Measurements from ENCODE around the gene EEPD1.

EEPD1 gene

GRCh38 chr7:36306722-36307121, 153.7 kb downstream of the EEPD1 start:
- TF ChIP-seq CTCF (conservative IDR thresholded peaks at IDR 0.05), result no peak
- H3K27ac ChIP-seq, result no peak overlapping the region

GRCh38 chr7:36308031-36308430, 155.0 kb downstream of the EEPD1 start:
- no peak for TF ChIP-seq CTCF (conservative IDR thresholded peaks at IDR 0.05)
- no peak overlapping the region for H3K27ac ChIP-seq

GRCh38 chr7:36309301-36309700, 156.2 kb downstream of the EEPD1 start:
- H3K27ac ChIP-seq, result no peak overlapping the region
- no peak for TF ChIP-seq CTCF (conservative IDR thresholded peaks at IDR 0.05)

GRCh38 chr7:36309716-36310115, 156.7 kb downstream of the EEPD1 start:
- TF ChIP-seq CTCF (conservative IDR thresholded peaks at IDR 0.05), result no peak
- H3K27ac ChIP-seq, result no peak overlapping the region

- no peak for TF ChIP-seq CTCF (conservative IDR thresholded peaks at IDR 0.05)
- no peak overlapping the region for H3K27ac ChIP-seq
Observed at GRCh38 chr7:36310897-36311296, 157.8 kb downstream of the EEPD1 start.

- no peak for TF ChIP-seq CTCF (conservative IDR thresholded peaks at IDR 0.05)
- H3K27ac ChIP-seq, result no peak overlapping the region
Observed at GRCh38 chr7:36311539-36311938, 158.5 kb downstream of the EEPD1 start.

- H3K27ac ChIP-seq, result no peak overlapping the region
Observed at GRCh38 chr7:36312064-36312914, 159.2 kb downstream of the EEPD1 start.

More at GRCh38 chr7:36312064-36312914, 159.2 kb downstream of the EEPD1 start:
- TF ChIP-seq CTCF (conservative IDR thresholded peaks at IDR 0.05), result no peak

All from VCaP (cell line).